Upper lobe of left lung (tissue), 4 donors: ENCODE measurements around the gene AKT1.

ENCODE experiments used
- CTCF ChIP-seq, 6 experiments: fragments of 450-650 bp in 4 of 6; fragments of 200-600 bp in 2 of 6; sonication (generic) in 2 of 6; IDR thresholded peaks; one replicate each; pipeline ENCODE4 v1.5.1; 2016 to 2019; ENCODE audit warnings: antibody characterized with exemption in 6 of 6
- EP300 ChIP-seq, 4 donors: sonication (generic); formaldehyde crosslinking; IDR thresholded peaks; one replicate each; pipeline ENCODE4 v1.5.1; 2017; ENCODE audit warnings: antibody characterized with exemption in 4 of 4, control low read depth in 2 of 4
- POLR2A ChIP-seq, 4 donors: fragments of 450-650 bp; IDR thresholded peaks; one replicate each; pipeline ENCODE4 v1.5.1; 2016 to 2017; ENCODE audit warnings: antibody characterized with exemption in 4 of 4, mild to moderate bottlenecking in 2 of 4
- POLR2AphosphoS5 ChIP-seq, 2 donors: sonication (generic); formaldehyde crosslinking; IDR thresholded peaks; one replicate each; pipeline ENCODE4 v1.5.1; 2017; ENCODE audit warnings: antibody characterized with exemption in 2 of 2

GRCh38 chr14:104767634-104767918 is 28.0 kb downstream of the AKT1 start:
- TF ChIP-seq CTCF (IDR thresholded peaks at IDR 0.05) = no peak
- TF ChIP-seq POLR2A (IDR thresholded peaks at IDR 0.05) = no peak
- TF ChIP-seq POLR2AphosphoS5 (IDR thresholded peaks at IDR 0.05) = no peak
- no peak for TF ChIP-seq EP300 (IDR thresholded peaks at IDR 0.05)
